GM12865 (cell line): ENCODE measurements around the gene SFN.

Experiments
- DNase-seq: peaks from one replicate; pipeline ENCODE4 v3.0.0; 2010; ENCODE audit warnings: low read depth
- H3K4me3 ChIP-seq: 2 replicates; pipeline ENCODE4 v1.5.1; 2011; ENCODE audit warnings: mild to moderate bottlenecking, low read depth, low read length, control low read depth
- TF ChIP-seq, protein P1 (sequence below): IDR thresholded peaks from 2 replicates; pipeline ENCODE4 v1.5.1; 2011; ENCODE audit warnings: low read length, control low read depth, low read depth, inconsistent platforms; ENCODE audit not compliant: insufficient read depth; ENCODE audit errors: missing control alignments

Gene SFN

GRCh38 chr1:26853156-26853555 lies 9.8 kb upstream of the SFN start:
- DNase-seq, result peak; percentile 81
- no peak overlapping the region for H3K4me3 ChIP-seq
- TF ChIP-seq, protein P1, sequence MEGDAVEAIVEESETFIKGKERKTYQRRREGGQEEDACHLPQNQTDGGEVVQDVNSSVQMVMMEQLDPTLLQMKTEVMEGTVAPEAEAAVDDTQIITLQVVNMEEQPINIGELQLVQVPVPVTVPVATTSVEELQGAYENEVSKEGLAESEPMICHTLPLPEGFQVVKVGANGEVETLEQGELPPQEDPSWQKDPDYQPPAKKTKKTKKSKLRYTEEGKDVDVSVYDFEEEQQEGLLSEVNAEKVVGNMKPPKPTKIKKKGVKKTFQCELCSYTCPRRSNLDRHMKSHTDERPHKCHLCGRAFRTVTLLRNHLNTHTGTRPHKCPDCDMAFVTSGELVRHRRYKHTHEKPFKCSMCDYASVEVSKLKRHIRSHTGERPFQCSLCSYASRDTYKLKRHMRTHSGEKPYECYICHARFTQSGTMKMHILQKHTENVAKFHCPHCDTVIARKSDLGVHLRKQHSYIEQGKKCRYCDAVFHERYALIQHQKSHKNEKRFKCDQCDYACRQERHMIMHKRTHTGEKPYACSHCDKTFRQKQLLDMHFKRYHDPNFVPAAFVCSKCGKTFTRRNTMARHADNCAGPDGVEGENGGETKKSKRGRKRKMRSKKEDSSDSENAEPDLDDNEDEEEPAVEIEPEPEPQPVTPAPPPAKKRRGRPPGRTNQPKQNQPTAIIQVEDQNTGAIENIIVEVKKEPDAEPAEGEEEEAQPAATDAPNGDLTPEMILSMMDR, result peak; percentile 79

DNA sequence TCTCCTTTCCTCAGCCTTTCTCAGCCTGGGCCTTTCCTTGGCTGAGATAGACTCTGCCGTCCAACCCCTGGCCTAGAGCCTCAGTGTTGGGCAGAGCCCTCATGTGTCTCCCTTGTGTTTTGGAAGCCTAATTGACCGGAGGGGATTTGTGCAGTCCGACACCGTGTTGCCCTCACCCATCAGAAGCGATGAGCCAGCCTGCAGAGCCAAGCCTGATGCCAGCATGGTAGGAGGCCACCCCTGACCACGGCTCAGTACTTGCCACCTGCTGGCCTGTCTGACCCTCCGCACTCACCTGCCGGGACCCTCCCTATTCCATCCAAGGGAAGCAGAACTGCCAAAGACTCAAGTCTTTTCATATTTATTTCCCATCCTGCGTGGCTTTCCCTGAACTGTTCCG lies 9.3 kb upstream of the SFN start:
- no peak overlapping the region for H3K4me3 ChIP-seq
- DNase-seq, result no peak
- TF ChIP-seq, protein P1, result no peak

DNA sequence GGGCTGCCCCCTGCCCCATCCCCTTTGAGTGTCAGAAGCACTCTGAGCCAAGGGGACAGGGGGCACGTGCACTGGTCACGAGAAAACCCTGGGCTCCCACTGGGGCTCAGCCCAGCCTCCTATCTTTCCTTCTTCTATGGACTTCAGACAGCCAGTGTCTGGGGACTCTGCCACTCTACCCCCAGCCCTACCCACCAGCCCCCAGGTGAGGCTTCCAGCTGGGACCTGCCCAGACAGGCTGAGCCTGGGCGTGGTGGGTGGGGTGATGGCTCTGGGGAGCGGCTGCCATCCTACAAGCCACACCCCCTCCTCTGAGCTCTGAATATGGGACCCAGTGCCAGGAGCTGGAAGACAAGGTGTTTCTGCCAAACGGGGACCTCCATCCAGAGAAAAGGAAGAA lies 8.0 kb upstream of the SFN start:
- no peak overlapping the region for H3K4me3 ChIP-seq
- no peak for DNase-seq
- TF ChIP-seq, protein P1, result no peak

DNA sequence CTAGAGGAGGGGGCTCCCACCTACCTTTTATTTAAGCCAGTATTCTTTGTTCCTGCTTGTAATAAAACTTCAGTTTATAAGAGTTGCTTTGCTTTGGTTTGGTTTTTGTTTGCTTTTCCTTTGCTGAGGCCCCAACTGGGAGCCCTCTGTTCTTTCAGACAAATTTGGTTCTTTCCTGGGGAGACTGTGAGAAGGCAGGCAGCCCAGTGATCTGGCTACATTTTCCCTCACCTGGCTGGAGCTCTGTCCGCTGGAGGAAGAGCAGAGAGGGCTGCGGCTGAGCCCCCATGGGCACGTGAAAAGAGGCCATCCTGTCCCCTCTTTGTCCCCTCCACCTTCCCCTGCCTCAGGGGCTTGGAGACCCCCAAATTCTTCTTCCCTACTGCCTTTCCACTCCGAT lies 7.3 kb upstream of the SFN start:
- H3K4me3 ChIP-seq, result no peak overlapping the region
- DNase-seq, result no peak
- TF ChIP-seq, protein P1, result no peak

DNA sequence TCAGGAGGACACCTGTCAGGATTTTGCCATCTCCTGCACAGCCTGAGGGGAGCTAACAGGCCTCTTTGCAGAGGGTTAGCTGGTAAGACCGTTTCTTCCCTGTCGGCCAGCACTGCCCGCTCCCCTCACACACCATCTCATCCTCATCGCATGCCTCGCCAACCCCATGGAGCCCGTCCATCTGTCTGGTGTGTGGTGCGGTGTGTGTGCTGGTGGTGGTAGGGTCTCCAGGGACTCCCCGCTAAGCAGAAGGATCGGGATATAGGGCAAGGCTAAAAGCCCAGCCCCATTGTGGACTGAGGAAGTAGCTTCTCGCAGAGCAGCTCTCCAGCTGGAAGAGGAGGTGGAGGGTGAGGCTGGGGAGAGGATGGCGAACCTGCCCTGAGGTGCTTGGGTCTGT lies 6.8 kb upstream of the SFN start:
- TF ChIP-seq, protein P1, result no peak
- no peak overlapping the region for H3K4me3 ChIP-seq
- DNase-seq, result no peak

- no peak overlapping the region for H3K4me3 ChIP-seq
- TF ChIP-seq, protein P1, result no peak
- no peak for DNase-seq
Observed at GRCh38 chr1:26856604-26857469, 6.1 kb upstream of the SFN start.
